HG03196 (cell line): ENCODE results near the gene AKR7A3.
A peak's percentile ranks its signal among the peaks of the same experiment; 100 is the strongest.
"Not testable (repeated sequence)": the region's sequence is repeated elsewhere in the genome, so short reads cannot be mapped to it uniquely, and the experiment has no call there.

ENCODE experiments used
- ATAC-seq: cut with Tn5 transposase; IDR thresholded peaks from one replicate; pipeline ENCODE4 v1.9.1; 2021; ENCODE audit not compliant: unreplicated experiment

Gene AKR7A3

DNA sequence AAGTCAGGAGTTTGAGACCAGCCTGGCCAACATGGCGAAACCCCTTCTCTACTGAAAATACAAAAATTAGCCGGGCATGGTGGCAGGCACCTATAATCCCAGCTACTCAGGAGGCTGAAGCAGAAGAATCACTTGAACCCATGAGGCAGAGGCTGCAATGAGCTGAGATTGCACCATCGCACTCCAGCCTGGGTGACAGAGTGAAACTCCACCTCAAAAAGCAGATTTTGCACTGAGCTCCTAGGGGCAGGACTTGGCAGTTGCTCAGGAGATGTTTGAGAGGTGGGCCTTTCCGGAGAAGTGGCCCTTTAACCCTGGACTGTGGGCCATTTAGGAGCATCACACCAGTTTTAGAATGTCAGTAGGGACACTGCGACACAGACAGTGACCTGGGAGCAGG, 32.3 kb downstream of the AKR7A3 start:
- not testable (repeated sequence) for ATAC-seq

DNA sequence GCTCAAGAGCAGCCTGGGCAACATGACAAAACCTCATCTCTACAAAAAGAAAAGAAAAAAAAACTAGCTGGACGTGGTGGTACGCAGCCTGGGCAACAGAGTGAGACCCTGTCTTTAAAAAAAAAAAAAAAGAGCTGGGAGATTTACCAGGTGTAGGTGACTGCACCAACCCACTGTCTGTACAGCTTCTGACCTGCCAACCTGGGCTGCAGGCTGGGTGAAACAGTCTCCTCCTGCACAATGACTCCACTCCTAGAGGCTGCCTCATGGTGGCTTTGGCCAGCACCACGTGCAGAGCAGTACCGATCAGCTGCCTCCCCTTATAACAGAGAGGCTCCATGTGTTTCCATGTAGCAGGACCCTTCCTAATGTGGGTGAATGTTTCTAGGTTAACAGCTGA, 33.3 kb downstream of the AKR7A3 start:
- no peak for ATAC-seq

DNA sequence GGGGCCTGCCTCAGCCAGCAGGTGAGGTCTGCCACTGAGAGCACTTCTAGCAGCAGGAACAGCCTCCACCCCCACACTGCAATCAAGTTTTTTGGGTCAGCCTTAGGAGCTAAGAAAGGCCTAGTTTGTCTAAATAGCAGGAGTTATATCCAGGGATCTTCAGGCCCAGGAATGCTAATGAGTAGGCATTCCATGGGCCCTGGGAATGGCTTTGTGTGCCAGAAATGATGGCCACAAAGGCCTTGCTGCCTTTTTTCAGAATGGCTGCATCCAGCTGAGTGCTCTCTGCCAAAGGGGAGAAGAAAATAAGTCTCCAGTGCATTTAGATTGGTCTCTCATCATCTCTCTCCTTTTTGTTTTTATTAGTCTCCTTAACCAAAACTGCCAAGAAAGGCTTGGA, 34.2 kb downstream of the AKR7A3 start:
- ATAC-seq = no peak

DNA sequence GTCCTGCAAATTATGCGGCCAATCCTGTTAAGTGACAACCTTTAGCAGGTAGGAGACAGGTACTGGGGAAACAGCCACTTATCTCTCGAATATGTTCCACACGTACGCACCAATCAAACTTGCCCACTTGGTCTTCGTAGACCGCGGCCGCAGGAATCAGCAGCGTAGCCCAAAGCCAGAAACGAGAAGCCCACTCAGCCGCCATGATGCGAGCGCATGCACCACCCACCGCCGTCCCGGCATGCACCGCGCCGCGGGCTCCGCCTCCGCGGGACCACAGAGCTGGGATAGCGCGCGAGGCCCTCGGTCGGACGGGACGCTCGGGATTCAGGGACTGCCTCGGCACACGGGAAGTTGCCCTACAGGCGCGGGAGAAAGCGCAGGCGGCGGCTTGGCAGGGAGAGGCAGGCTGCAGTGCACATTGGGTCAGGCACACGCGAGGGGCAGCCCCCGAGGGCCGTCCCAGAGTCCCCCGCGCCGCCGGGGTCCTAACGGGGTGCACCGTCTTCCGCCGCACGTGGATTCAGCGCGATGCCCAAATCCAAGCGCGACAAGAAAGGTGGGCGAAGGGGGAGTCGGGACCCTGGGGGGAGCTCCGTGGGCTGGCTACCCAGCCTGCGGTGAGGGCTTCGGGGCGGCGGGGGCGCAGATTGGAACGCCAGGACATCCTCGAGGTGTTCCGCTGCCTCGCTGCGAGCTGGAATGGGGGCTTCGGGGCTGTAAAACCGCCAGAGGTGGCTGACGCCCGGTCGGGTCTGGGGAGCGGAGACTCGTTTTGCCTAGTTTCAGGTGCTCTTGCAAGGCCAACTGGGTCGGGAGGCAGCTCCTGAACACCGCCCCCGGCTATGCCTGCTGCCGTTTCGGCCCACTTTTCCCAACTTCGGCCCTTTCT, 37.0 kb downstream of the AKR7A3 start, which contains the start of the genes EMC1 and MRTO4:
EMC1 (minus strand) TSS at position 220 of the 892 bp plus-strand sequence; CDS start at position 205, 15 bp downstream.
MRTO4 (plus strand) TSS at position 501 of the 892 bp plus-strand sequence; CDS start at position 532, 31 bp downstream.
- peak; percentile 82 for ATAC-seq

DNA sequence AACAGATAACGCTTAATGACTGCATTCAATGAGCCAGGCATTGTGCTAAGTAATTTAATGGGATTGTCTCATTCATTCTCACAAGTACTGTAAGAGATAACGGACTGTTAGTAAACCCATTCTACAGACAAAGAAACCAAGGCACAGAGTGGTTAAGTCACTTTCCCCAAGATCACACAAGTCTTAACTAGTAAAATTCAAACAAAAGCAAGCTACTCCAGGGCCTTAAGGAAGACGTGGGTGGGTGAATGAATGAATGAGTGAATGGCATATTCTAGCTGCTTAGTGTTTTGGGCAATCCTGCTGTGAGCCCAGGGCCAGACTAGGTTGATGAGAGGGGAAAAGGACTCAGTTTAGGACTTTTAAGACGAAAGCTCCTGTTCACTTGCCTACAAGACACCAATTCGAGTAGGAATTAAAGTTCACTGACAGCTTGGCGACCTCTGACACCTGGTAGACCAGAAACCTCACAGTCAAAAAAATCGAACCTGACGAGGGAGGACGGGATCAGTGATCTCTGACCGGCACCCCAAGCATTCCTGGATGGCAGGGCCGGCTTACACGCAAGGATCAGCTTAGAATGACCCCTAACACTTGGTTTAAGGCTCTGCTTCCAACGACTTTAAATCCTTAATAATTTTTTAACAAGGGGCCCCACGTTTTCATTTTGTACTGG, 37.8 kb downstream of the AKR7A3 start:
- ATAC-seq = no peak

DNA sequence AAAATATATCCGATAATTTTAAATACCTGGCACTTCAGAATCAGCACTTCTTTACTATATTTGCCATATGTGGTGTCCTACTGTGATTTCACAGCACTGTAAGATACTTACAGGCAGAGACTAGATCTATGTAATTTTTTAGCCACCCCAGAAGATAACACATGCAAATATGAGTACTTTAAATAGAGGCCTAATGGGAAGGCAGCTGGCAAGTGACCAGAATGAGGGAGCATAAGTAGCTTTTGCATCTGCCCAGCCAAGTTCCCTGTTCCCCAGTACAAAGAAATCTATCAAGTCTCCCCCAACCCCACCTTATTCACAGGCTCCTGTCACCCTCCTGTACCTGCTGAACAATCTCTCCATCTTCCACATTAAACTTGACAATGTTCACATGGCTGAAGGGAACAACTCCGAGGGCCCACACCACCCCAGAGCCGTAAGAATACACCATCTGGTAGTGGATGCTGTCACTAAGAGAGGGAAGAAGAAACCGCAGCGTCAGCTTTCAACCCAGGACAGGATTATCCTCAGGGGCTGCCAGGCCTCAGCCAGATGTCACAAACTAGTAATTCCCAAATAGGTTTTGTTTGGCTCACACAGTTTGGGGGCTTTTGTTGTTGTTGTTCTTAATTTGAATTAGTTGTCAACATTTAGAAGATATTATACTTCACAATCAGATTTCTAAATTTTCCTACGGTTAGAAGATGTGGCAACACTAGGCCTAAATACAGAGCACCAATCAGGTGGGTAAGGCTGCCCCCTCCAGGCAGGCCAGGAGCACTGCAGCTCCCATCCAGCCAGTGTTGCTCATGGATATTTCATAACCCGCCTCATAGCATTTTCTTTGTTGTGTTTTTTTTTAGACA, 47.7 kb downstream of the AKR7A3 start:
- no peak for ATAC-seq

DNA sequence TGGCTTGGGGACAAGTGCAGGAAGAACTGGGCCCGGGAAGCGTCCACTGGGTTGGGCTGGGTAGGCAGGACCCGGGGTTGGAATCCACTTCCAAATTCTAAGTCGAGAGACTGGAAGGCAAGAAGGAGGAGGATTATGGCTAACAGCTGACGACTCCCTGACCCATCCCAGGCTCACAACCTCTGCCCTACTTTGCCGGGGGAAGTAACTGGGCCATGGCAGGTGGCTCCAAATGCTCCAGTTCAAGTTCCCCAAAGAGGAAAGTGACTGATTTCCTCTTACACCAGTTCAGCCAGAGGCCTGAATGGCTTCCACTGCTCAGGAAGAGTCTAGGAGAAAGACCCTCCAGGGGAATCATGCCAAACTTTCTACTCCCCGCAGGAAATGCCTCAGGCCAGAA, 48.7 kb downstream of the AKR7A3 start:
- ATAC-seq = no peak

DNA sequence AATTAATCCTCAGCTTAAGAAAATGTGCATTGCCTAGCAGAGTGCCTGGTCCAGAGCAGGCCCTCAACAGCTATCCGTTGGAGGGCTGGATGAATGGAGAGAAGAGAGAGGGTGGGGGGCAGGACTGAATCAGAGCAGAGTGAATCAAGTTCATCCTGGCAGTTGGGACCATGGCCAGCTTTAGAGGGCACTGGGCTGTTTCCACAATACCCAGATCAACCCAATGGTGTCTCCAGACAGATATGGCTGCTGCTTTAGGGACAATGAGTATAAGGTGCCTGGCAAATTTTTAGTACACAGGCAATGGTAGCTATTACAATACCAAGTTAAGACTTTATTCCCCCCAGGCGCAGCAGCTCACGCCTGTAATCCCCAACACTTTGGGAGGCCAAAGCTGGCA, 54.3 kb downstream of the AKR7A3 start:
- no peak for ATAC-seq
